Tibial nerve (tissue), 4 donors: Measurements from ENCODE around the gene ZNF813.

Source experiments
- EP300 ChIP-seq, 2 donors: sonication (generic); formaldehyde crosslinking; IDR thresholded peaks; one replicate each; pipeline ENCODE4 v1.6.1; 2017; ENCODE audit warnings: antibody characterized with exemption in 2 of 2, mild to moderate bottlenecking in 1 of 2
- POLR2A ChIP-seq, 2 donors: fragments of 450-650 bp; IDR thresholded peaks; one replicate each; pipeline ENCODE4 v1.6.1; 2017; ENCODE audit warnings: antibody characterized with exemption in 2 of 2, mild to moderate bottlenecking in 2 of 2, moderate library complexity in 2 of 2
- TF ChIP-seq, protein P1 (sequence below), 5 experiments: fragments of 200-600 bp in 3 of 5; fragments of 450-650 bp in 2 of 5; sonication (generic) in 3 of 5; IDR thresholded peaks; one replicate each; pipeline ENCODE4 v1.5.1; 2016 to 2019; ENCODE audit warnings: antibody characterized with exemption in 5 of 5, mild to moderate bottlenecking in 3 of 5, moderate library complexity in 2 of 5

DNA sequence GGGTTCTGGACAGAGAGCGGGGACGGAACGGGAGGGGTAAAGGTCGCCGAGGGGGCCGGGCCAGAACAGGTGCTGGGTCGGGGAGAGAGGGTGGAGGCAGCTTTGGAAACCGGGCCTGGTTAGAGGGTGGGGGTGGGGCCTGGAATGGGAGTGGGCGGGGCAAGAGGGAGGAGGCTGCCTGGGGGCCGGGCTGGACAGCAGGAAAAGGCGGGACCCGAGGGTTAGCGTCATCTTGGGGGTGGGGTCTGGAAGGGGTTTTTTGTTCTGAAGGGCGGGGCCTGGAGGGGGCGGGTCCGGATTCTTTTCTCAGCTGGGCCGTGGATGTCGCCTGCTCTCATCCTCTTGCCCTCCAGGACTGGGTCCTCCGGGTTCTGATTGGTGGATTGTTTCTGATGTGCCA lies 4.3 kb upstream of the ZNF813 start:
- TF ChIP-seq, protein P1, sequence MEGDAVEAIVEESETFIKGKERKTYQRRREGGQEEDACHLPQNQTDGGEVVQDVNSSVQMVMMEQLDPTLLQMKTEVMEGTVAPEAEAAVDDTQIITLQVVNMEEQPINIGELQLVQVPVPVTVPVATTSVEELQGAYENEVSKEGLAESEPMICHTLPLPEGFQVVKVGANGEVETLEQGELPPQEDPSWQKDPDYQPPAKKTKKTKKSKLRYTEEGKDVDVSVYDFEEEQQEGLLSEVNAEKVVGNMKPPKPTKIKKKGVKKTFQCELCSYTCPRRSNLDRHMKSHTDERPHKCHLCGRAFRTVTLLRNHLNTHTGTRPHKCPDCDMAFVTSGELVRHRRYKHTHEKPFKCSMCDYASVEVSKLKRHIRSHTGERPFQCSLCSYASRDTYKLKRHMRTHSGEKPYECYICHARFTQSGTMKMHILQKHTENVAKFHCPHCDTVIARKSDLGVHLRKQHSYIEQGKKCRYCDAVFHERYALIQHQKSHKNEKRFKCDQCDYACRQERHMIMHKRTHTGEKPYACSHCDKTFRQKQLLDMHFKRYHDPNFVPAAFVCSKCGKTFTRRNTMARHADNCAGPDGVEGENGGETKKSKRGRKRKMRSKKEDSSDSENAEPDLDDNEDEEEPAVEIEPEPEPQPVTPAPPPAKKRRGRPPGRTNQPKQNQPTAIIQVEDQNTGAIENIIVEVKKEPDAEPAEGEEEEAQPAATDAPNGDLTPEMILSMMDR (IDR thresholded peaks at IDR 0.05), result no peak
- TF ChIP-seq POLR2A (IDR thresholded peaks at IDR 0.05) (no peak), EP300 (IDR thresholded peaks at IDR 0.05) (no peak)
